ENCODE measurements around the gene UBE2N. TPM values are rescaled to one million over a fixed set of nuclear protein-coding genes. Genes with fewer than 3 reads are reported as not detected.

The UBE2N gene
- total and polyA plus RNA-seq, 8 donors: 82.2 to 154 (median 137) TPM

DNA sequence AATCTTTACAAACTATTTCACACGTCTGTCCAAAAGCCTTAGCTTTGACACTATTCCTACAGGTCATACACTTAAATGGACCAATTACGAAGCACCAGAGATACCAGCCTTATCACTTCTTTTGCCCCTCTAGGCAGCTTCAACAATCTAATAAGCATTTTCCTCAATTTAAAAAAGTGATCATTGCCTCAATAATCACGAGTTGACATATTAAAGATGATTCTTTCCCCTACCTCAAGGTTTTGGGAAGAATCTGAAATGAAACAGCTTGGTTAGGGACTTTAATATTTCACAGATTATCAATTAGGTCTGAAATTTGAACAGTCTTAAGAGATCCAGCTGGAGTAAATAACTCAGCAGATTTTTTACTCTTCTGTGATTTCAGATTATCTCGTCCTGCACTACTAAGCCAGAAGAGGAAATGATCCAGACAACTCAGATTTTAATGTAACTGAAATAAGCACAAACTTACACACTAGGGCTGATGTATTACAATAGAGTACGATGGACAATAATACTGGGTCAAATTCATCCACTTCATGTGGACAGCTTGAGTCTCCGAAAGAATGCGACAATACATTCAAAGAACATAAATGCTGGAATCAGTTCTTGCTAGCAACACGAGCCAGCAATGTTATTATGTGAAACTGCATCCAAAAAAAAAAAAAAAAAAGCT, 15.9 kb downstream of the UBE2N start:
- DNase-seq: peak in 1 of 4 donors; percentile 61

DNA sequence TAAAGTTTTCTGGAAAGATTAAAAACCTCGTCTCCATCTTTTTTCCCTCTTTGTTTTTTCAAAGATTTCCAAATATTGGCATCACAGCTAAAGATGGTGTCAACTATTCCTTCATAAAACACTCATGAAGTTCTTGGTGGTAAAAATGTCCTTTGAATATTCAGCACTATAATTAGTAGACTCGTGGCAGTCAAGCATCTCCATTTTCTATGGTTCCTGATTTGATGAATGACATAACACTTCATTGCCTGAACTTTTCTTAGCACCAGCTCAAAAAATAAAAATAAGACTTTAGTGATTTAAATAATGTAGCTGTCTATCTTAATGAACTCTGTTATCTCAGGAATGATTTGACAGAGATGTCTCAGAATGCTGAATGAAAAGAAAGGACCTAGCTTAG, 19.7 kb downstream of the UBE2N start:
- Histone ChIP-seq H3K27ac (no peak overlapping the region), H3K4me1 (peaks cover 28 to 61% of the 10 kb centered on the region in 2 donors), H3K9me3 (no peaks in the 10 kb centered on the region), H3K36me3 (no peaks in the 10 kb centered on the region), H3K4me3 (no peak overlapping the region), H3K27me3 (no peaks in the 10 kb centered on the region)
- TF ChIP-seq CTCF (IDR thresholded peaks at IDR 0.05): no peak
- DNase-seq (no peak), ATAC-seq (no peak)
- intact Hi-C loops (cut with DNase I): no loop called here

More for the DNA sequence above, 15.9 kb downstream of the UBE2N start:
- H3K27me3 ChIP-seq: no peaks in the 10 kb centered on the region
- no peaks in the 10 kb centered on the region for H3K9me3 ChIP-seq
- intact Hi-C loops (cut with DNase I): no loop called here
- TF ChIP-seq CTCF (IDR thresholded peaks at IDR 0.05): no peak
- H3K4me3 ChIP-seq: no peak overlapping the region
- ATAC-seq: no peak
- H3K36me3 ChIP-seq: no peaks in the 10 kb centered on the region
- H3K4me1 ChIP-seq: peaks cover 40 to 82% of the 10 kb centered on the region in 2 donors
- H3K27ac ChIP-seq: peak overlapping the region; percentile 35 to 46

- Histone ChIP-seq H3K9me3 (no peaks in the 10 kb centered on the region), H3K27me3 (no peaks in the 10 kb centered on the region), H3K4me1 (peaks cover 20 to 47% of the 10 kb centered on the region in 2 donors), H3K27ac (no peak overlapping the region), H3K4me3 (no peak overlapping the region), H3K36me3 (no peaks in the 10 kb centered on the region)
- intact Hi-C loops (cut with DNase I): loop anchor here in 1 of 2 donors (10.0 kb wide), 1 partner anchor 435 kb away; no protein-coding TSS in a partner anchor
- peak; percentile 64 to 69 for TF ChIP-seq CTCF (IDR thresholded peaks at IDR 0.05)
- ATAC-seq (peak; percentile 87), DNase-seq (peak in 1 of 4 donors; percentile 66)
Observed at GRCh38 chr12:93419388-93420034, 22.2 kb downstream of the UBE2N start.

- intact Hi-C loops (cut with DNase I): loop anchor here in 1 of 2 donors (10.0 kb wide), 1 partner anchor 433 kb away; no protein-coding TSS in a partner anchor
- no peak overlapping the region for H3K4me3 ChIP-seq
- DNase-seq (no peak), ATAC-seq (no peak)
- H3K9me3 ChIP-seq: no peaks in the 10 kb centered on the region
- TF ChIP-seq CTCF (IDR thresholded peaks at IDR 0.05): no peak
- no peaks in the 10 kb centered on the region for H3K27me3 ChIP-seq
- H3K27ac ChIP-seq: no peak overlapping the region
- no peaks in the 10 kb centered on the region for H3K36me3 ChIP-seq
- peaks cover 13 to 43% of the 10 kb centered on the region in 2 donors for H3K4me1 ChIP-seq
Observed at GRCh38 chr12:93417967-93418480, 23.7 kb downstream of the UBE2N start.

Data from left lung (tissue), 10 donors.